NCI-H526 (cell line): ENCODE results near the gene CCSER1.
"Not testable (repeated sequence)": the region's sequence is repeated elsewhere in the genome, so short reads cannot be mapped to it uniquely, and the experiment has no call there.

ENCODE experiments used
- DNase-seq, 2 experiments: peaks; one replicate each; lab custom pipeline; 2025; lab: John Stamatoyannopoulos, UW

CCSER1 gene

GRCh38 chr4:90444904-90445303 lies 317.7 kb downstream of the CCSER1 start:
- DNase-seq = no peak

- no peak for DNase-seq
Measured at GRCh38 chr4:90445380-90445779, 318.2 kb downstream of the CCSER1 start.

DNA sequence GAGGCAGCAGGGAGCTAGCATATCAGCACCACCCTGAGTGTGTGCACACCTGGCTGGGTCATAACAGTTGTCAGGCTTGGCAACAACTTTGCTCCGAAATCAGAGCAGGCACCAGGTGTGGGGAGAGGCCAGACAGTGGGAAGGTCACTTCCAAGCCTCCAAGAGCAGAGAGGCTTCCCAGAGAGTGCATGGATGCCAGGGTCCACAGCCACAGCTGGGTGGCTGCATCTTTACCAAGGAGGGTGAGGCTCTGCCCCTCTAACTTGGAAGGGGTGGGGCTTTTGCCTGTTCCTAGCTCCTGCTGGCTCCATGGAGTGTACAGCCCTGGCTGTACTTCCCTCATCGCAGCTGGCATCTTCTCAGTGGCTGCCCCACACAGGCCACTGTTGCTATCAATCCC lies 322.4 kb downstream of the CCSER1 start:
- DNase-seq = no peak

- no peak for DNase-seq
Measured at GRCh38 chr4:90456891-90457290, 329.7 kb downstream of the CCSER1 start.

DNA sequence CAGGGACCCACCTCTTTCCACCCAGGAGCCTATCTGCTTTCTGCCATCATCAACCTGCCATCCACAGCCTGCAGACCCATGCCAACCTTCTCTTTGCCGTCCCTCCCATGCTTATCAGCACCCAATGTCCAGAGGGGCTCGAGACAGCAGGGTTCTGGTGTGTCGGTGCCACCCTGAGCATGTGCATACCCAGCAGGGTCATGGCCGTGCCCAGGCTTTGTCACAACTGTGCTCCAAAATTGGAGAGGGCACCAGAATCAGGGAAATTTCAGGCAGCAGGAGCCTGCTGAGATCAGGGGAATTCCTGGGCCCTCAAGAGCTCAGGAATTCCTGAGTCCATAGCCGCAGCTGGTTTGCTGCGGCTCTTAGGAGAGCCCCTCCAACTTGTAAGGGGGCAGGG lies 330.6 kb downstream of the CCSER1 start:
- DNase-seq = no peak

DNA sequence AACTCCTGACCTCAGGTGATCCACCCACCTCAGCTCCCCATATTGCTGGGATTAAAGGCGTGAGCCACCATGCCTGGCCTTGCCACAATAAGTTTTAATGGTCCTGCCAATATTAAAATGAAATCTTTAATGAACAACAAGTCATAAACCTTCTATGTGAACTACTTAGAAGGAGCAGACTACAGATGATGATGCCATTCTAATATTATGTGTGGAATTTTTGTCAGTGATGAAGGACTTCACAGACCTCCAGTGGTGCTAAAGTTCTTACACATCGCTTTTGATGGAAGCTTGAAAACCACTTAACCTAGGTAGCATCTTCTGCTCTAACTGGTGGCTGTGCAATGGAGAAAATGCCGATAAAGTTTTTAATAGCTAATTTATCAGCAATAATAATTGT lies 331.4 kb downstream of the CCSER1 start:
- DNase-seq = no peak

- no peak for DNase-seq
Measured at GRCh38 chr4:90474484-90474883, 347.3 kb downstream of the CCSER1 start.

DNA sequence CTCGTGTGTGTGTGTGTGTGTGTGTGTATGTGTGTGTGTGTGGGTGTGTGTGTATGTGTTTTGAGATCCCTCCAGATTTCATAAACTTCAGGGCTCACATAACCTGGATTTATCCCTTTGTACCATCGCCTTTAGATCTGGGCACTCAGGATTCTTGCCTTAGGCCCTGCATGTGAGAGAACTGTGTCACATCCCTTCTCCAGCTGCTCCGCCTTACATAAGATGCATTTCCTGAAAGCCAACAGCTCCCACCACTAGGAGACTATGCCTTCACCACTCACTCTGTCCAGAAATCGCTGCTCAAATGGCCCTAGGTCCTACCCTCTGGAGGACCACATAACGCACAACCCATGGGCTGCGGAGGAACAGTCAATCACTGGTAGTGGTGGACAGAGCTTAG lies 348.8 kb downstream of the CCSER1 start:
- DNase-seq = no peak

DNA sequence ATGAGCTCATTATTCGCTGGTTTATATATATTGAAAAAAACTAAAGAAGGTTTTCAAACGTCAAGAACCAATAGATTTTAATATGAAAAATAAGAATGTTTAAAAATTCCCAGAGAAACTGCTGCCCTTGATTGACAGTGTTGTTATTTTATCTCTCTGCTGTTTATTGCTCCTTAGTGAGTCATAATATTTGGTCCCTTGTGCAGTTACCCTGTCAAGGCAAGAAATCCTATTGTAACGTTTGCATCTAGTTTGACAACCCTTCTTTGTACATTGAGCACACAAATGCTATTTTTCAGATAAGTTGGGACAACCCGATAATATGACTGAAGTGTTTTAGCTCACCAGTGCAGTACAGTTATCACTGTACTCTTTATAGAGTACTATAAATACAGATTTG lies 349.4 kb downstream of the CCSER1 start:
- no peak for DNase-seq

DNA sequence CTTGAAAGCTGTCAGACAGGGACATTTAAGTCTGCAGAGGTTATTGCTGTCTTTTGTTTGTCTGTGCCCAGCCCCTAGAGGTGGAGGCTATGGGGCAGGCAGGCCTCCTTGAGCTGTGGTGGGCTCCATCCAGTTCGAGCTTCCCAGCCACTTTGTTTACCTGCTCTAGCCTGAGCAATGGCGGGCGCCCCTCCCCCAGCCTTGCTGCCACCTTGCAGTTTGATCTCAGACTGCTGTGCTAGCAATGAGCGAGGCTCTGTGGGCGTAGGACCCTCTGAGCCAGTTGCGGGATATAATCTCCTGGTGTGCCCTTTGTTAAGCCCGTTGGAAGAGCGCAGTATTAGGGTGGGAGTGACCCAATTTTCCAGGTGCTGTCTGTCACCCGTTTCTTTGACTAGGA lies 357.7 kb downstream of the CCSER1 start:
- DNase-seq = not testable (repeated sequence)

DNA sequence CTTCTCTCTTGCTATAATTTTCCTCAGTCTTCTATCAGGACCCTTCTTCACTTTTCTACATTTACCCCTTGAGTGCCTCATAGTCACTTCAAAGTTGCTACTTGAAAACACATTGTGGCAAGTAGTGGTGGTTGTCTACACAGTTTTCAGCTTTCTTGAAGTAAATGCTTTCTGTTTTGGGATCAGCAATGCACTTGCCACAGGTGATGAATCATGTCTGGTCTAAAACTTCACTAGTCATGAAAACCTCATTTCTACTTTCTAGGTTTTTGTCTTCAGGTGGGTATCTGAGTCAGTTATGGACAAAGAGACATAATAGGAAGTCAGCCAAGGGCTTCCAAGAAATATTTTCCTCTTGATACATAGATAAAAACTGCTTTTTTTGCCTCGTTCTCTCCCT lies 359.2 kb downstream of the CCSER1 start:
- DNase-seq = no peak

DNA sequence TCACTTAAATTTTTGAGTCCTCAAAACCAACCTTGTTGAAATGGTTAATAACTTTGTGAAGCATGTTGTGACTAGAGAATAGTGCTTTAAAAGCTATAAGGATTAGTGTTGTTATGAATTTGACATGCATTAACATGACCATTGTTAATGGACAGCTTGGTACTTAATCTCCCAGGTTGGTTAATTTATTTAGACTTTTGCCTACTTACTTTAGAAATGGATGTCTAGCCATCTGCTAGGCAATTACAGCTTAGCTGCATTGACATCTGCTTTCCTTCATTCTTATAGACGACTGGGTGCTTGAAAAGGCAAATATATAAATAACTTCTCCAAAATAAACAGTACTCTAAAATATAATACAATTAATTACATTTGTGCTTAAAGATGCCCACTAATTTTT lies 368.0 kb downstream of the CCSER1 start:
- no peak for DNase-seq

DNA sequence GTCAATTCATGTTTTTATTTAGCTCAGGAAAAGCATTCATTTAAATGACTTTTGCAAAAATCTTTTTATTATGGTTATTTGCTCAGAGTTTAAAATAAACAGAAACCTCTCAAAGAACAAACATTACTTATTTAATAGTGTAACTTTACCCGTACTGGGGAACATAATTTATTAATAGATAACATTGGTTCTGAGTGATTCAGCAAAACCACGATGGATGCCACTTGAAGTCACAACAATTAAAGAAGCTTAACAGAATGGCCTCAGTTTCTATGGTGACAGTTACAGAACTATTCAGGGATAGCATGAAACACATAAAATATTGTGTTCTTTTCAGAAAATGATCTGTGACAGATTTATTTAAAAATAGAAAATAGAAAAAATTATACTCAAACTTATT lies 368.7 kb downstream of the CCSER1 start:
- DNase-seq = no peak

DNA sequence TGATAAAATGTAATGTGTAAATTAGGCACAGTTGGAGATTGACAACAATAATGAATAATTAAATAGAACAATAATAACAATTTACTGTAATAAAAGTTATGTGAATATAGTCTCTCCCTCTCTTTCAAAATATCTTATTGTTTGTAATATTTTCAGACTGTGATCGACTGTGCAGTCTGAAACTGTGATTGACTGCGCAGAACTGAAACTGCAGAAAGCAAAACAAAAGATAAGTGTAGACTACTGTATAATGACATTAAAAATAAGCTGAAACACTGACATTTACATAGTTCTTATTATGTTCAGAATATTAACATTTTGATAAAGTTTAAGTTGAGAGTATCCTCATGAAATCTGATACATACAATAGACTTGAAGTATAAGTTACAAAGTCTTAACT lies 371.0 kb downstream of the CCSER1 start:
- DNase-seq = no peak

- DNase-seq = peak in 1 of 2 experiments; percentile 4
Measured at GRCh38 chr4:90503677-90504076, 376.5 kb downstream of the CCSER1 start.

GRCh38 chr4:90515191-90515590 lies 388.0 kb downstream of the CCSER1 start:
- DNase-seq = no peak

DNA sequence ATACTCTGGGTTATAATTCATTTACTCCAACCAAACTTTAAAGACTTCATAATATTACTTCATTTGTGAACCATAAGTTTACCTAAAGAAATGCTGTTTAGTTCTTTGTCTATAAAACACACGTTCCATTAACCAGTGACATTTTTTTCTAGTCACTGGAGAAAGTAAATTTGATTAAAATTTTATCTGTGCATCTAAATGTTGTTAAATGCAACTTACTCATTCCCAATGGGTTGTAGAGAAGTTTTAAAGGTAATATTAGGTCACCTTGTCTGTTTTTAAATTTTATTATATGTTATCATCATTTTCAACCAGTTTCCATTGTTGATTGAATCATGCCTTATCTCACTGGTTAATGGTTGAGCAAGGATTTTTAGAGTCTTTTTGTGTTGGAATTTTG lies 401.4 kb downstream of the CCSER1 start:
- no peak for DNase-seq

DNA sequence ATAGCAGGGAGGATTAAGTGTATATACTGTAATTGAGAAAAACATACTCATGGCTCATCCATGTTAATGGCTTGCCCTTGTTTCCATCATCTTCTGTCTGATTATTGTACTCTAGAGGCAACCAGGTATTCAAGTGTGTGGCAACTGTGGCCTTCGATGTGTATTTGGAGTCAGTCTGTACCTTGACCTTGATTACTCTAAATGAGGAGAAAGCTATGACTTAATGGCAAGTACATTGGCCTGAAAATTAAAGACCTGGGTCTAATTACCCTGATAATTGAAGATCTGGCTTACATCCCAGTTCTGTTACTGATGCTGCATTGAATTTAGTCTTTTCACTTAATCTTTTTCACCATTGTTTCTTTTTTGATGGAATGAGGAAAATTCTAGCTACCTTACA lies 409.2 kb downstream of the CCSER1 start:
- DNase-seq = no peak

DNA sequence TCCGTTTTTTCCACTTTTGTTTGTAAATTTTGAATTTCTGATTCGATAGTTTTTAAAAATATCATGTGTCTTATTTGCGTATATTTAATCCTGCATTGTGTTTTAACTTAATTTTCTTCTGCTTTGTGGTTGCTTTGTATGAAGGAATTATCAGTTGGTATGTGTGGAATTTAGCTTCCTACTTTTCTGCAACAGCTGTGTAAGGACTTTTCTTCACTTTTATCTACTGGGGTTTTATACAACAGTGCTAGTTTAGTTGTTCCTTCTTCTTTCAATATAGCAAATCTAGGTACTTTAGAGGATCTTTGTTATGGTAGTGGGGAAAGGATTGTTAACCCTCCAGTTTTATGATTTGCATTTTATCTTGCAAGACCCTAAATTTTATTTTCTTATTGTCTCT lies 410.3 kb downstream of the CCSER1 start:
- no peak for DNase-seq

DNA sequence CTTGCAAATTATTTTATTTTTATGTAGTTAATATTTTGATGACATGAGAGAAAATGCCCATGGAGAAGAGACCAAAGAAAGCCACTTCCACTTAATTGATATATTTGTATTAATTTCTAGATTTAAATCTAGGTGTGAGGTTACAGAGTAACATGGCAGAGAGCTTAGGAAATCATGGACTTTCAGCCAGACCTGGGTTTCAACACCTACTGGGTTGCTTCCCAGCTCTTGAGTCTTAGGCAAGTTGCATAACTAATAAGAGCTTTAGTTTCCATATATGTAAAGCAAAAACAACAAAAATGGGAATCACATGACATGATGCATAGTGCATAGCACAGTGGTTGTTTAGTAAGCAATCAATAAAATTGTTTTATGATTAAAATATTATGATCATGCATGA lies 413.3 kb downstream of the CCSER1 start:
- peak in 1 of 2 experiments; percentile 25 for DNase-seq

GRCh38 chr4:90542216-90542615 lies 415.0 kb downstream of the CCSER1 start:
- peak; percentile 42 to 61 for DNase-seq

DNA sequence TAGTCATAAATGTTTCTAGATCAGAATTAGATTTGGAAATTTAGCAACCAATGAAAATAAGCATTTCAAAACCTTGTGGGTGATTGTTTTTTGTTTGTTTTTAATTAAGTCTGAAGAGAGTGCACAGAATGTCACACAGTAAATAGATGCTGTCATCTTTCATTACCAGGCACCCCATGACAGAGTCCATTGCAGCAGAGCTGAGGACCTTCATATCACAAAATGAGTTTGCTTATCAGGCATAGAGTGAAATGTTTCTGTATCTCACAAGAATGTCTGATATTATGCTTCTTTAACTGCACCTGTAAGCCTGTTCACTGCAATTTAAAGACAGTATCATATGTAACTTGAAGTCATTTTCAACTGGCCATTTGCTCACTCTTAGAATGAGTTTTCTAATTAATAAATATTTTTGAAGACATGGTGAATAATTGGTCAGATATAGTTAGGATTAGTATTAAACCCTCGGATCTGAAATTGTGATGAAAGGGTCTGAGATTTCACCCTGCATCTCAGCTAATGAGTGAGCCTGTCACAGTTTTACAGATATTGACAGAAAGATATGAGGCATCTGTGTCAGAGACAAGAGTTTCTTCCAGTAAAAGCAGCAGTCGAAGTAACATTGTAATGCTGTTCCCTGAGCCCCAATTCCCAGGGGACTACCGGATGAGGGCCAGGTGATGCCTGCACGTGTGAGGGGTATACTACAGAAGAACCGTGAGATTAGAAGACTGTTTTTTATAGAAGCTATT lies 416.4 kb downstream of the CCSER1 start:
- DNase-seq = no peak

DNA sequence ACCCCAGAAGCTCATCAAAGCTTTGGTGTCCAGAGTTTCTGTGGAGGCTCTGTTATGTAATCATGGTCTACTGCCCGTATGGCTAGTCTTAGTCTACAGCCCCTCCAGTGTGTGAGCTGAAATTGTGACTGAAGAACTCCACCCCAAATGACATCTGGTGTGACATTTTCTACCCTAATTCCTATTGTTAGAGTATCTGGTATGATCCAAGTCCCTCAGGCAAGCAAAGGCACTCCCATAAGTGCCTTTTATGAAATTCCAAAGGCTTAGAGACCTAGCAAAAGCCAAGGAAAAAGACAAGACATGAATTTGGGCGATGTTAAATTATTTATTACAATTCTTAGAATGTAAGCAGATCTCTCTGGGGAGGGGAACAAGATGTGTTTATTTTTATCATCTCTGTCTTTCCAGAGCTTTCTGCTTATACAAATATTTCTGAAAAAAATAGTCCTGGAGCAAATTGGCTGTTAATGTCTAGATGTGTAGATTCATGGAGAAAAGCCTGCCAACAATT lies 417.4 kb downstream of the CCSER1 start:
- no peak for DNase-seq

DNA sequence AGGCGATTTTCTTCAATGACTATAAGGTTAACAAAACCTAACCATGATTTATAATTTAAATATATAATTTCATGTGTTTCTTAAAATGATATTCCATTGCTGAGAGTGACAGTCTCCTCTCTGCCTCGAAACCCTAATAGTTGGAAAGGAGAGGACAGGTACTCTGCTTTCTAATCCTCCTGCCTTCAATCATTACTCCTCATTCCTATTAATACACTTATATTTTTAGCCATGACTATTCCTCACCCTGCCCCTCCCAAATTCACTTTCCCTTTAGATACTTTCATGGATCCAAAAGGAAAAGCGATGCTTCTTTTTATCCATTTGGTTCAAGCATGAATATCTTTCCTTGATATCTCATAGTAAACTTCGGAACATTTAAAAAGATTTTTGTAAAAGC lies 418.2 kb downstream of the CCSER1 start:
- no peak for DNase-seq
